Skeletal muscle satellite cell (primary cell): ENCODE results near the gene ATP8A2.
"Not testable (repeated sequence)": the region's sequence is repeated elsewhere in the genome, so short reads cannot be mapped to it uniquely, and the experiment has no call there.

ENCODE experiments used
- H3K27me3 ChIP-seq: 2 replicates; pipeline ENCODE4 v1.7.0; 2013; ENCODE audit warnings: low read length; ENCODE audit not compliant: control insufficient read depth, insufficient read depth
- H3K36me3 ChIP-seq: 2 replicates; pipeline ENCODE4 v1.7.0; 2013; ENCODE audit warnings: mild to moderate bottlenecking, control low read depth, low read length; ENCODE audit not compliant: insufficient read depth
- H3K4me1 ChIP-seq: 2 replicates; pipeline ENCODE4 v1.7.0; 2013; ENCODE audit warnings: low read length; ENCODE audit not compliant: control insufficient read depth, insufficient read depth
- H3K4me2 ChIP-seq: 2 replicates; pipeline ENCODE4 v1.7.0; 2013; ENCODE audit warnings: mild to moderate bottlenecking, low read length
- H3K4me3 ChIP-seq: 2 replicates; pipeline ENCODE4 v1.7.0; 2013; ENCODE audit warnings: low read length
- H3K9ac ChIP-seq: 2 replicates; pipeline ENCODE4 v1.7.0; 2013; ENCODE audit warnings: mild to moderate bottlenecking, low read depth, low read length, moderate library complexity
- H3K9me3 ChIP-seq: replicated peaks from 2 replicates; pipeline ENCODE4 v1.7.0; 2013; ENCODE audit warnings: mild to moderate bottlenecking, control low read depth, low read length

Gene ATP8A2

GRCh38 chr13:25570185-25570584, 198.4 kb downstream of the ATP8A2 start:
- Histone ChIP-seq H3K4me1 (no peaks in the 10 kb centered on the region), H3K4me3 (no peak overlapping the region), H3K36me3 (no peaks in the 10 kb centered on the region)

GRCh38 chr13:25571237-25571636, 199.5 kb downstream of the ATP8A2 start:
- H3K36me3 ChIP-seq = no peaks in the 10 kb centered on the region
- no peak overlapping the region for H3K9ac ChIP-seq
- H3K4me2 ChIP-seq = no peak overlapping the region
- no peaks in the 10 kb centered on the region for H3K4me1 ChIP-seq
- no peak overlapping the region for H3K4me3 ChIP-seq
- H3K9me3 ChIP-seq = no peaks in the 10 kb centered on the region
- H3K27me3 ChIP-seq = peaks cover 15% of the 10 kb centered on the region

More at GRCh38 chr13:25570185-25570584, 198.4 kb downstream of the ATP8A2 start:
- peaks cover 19% of the 10 kb centered on the region for H3K27me3 ChIP-seq
- H3K9ac ChIP-seq = no peak overlapping the region
- no peaks in the 10 kb centered on the region for H3K9me3 ChIP-seq
- no peak overlapping the region for H3K4me2 ChIP-seq

GRCh38 chr13:25572171-25572570, 200.4 kb downstream of the ATP8A2 start:
- H3K9me3 ChIP-seq, H3K36me3 ChIP-seq, H3K4me1 ChIP-seq, H3K4me3 ChIP-seq, H3K4me2 ChIP-seq, H3K9ac ChIP-seq: not testable (repeated sequence)
- H3K27me3 ChIP-seq = peaks cover 11% of the 10 kb centered on the region

GRCh38 chr13:25574437-25575411, 202.9 kb downstream of the ATP8A2 start:
- no peaks in the 10 kb centered on the region for H3K36me3 ChIP-seq
- H3K9me3 ChIP-seq = no peaks in the 10 kb centered on the region
- H3K9ac ChIP-seq = no peak overlapping the region
- H3K4me3 ChIP-seq = no peak overlapping the region
- H3K4me2 ChIP-seq = no peak overlapping the region
- H3K27me3 ChIP-seq = no peaks in the 10 kb centered on the region
- no peaks in the 10 kb centered on the region for H3K4me1 ChIP-seq

GRCh38 chr13:25575562-25575961, 203.8 kb downstream of the ATP8A2 start:
- Histone ChIP-seq H3K9ac (no peak overlapping the region), H3K4me1 (no peaks in the 10 kb centered on the region), H3K4me3 (no peak overlapping the region), H3K27me3 (no peaks in the 10 kb centered on the region), H3K4me2 (no peak overlapping the region), H3K9me3 (no peaks in the 10 kb centered on the region), H3K36me3 (no peaks in the 10 kb centered on the region)

- H3K4me2 ChIP-seq = no peak overlapping the region
- no peak overlapping the region for H3K9ac ChIP-seq
- H3K27me3 ChIP-seq = no peaks in the 10 kb centered on the region
- H3K4me3 ChIP-seq = no peak overlapping the region
- no peaks in the 10 kb centered on the region for H3K4me1 ChIP-seq
- no peaks in the 10 kb centered on the region for H3K36me3 ChIP-seq
- no peaks in the 10 kb centered on the region for H3K9me3 ChIP-seq
Observed at GRCh38 chr13:25578526-25578925, 206.8 kb downstream of the ATP8A2 start.

GRCh38 chr13:25579221-25579620, 207.4 kb downstream of the ATP8A2 start:
- Histone ChIP-seq H3K27me3 (no peaks in the 10 kb centered on the region), H3K4me1 (no peaks in the 10 kb centered on the region), H3K9me3 (no peaks in the 10 kb centered on the region), H3K4me2 (no peak overlapping the region), H3K9ac (no peak overlapping the region), H3K36me3 (no peaks in the 10 kb centered on the region), H3K4me3 (no peak overlapping the region)

GRCh38 chr13:25581351-25581750, 209.6 kb downstream of the ATP8A2 start:
- Histone ChIP-seq H3K9me3 (no peaks in the 10 kb centered on the region), H3K4me1 (no peaks in the 10 kb centered on the region)

GRCh38 chr13:25584087-25584486, 212.3 kb downstream of the ATP8A2 start:
- Histone ChIP-seq H3K36me3 (no peaks in the 10 kb centered on the region), H3K9ac (no peak overlapping the region)

More at GRCh38 chr13:25581351-25581750, 209.6 kb downstream of the ATP8A2 start:
- Histone ChIP-seq H3K27me3 (no peaks in the 10 kb centered on the region), H3K36me3 (no peaks in the 10 kb centered on the region), H3K4me3 (no peak overlapping the region), H3K4me2 (no peak overlapping the region), H3K9ac (no peak overlapping the region)

GRCh38 chr13:25585000-25585399, 213.2 kb downstream of the ATP8A2 start:
- Histone ChIP-seq H3K36me3 (no peaks in the 10 kb centered on the region), H3K9me3 (no peaks in the 10 kb centered on the region), H3K4me2 (no peak overlapping the region), H3K4me3 (no peak overlapping the region), H3K4me1 (no peaks in the 10 kb centered on the region), H3K9ac (no peak overlapping the region), H3K27me3 (no peaks in the 10 kb centered on the region)

More at GRCh38 chr13:25584087-25584486, 212.3 kb downstream of the ATP8A2 start:
- Histone ChIP-seq H3K9me3 (no peaks in the 10 kb centered on the region), H3K4me2 (no peak overlapping the region), H3K27me3 (no peaks in the 10 kb centered on the region), H3K4me1 (no peaks in the 10 kb centered on the region), H3K4me3 (no peak overlapping the region)

GRCh38 chr13:25587326-25587980, 215.7 kb downstream of the ATP8A2 start:
- H3K9ac ChIP-seq = no peak overlapping the region
- H3K9me3 ChIP-seq = no peaks in the 10 kb centered on the region
- H3K4me1 ChIP-seq = no peaks in the 10 kb centered on the region
- H3K4me2 ChIP-seq = no peak overlapping the region
- H3K36me3 ChIP-seq = no peaks in the 10 kb centered on the region
- no peak overlapping the region for H3K4me3 ChIP-seq
- no peaks in the 10 kb centered on the region for H3K27me3 ChIP-seq
